ENCODE data around the gene UCK1.

The UCK1 gene

GRCh38 chr9:131475956-131476776 lies 54.9 kb downstream of the UCK1 start:
- DNase-seq, result no peak

DNA sequence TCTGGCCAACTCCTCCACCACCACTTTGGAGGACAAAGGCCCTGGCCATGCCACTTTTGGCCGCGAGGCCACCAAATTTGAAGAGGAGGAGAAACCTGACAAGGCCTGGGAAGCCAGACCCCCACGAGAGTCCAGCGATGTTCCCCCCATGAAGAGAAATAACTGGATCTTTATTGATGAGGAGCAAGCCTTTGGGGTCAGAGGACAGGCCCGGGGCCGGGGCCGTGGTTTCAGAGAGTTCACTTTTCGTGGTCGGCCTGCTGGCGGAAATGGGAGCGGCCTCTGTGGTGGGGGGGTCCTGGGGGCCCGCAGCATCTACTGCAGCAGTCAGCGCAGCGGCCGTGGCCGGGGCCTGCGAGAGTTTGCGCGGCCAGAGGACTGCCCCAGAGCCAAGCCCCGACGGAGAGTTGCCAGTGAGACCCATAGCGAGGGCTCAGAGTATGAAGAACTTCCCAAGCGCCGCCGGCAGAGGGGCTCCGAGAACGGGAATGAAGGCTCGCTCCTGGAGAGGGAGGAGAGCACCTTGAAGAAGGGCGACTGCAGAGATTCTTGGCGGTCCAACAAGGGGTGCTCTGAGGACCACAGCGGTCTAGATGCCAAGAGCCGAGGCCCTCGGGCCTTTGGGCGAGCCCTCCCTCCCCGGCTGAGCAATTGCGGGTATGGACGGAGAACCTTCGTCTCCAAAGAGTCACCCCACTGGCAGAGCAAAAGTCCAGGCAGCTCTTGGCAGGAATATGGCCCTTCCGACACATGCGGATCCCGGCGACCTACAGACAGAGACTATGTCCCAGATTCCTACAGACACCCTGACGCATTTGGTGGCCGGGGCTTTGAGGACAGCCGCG lies 55.7 kb downstream of the UCK1 start:
- DNase-seq, result no peak

DNA sequence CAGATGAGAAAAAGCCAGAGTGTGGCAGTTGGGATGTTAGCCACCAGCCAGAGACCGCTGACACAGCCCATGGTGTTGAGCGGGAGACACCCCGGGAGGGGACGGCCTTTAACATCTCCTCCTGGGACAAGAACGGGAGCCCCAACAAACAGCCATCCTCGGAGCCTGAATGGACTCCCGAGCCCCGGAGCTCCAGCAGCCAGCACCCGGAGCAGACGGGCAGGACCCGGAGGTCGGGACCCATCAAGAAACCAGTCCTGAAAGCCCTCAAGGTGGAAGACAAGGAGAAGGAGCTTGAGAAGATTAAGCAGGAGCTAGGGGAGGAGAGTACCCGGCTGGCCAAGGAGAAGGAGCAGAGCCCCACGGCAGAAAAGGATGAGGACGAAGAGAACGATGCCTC lies 56.4 kb downstream of the UCK1 start:
- no peak for DNase-seq

GRCh38 chr9:131473891-131474290 lies 57.2 kb downstream of the UCK1 start:
- no peak for DNase-seq
